Motor neuron (in vitro differentiated cells): ENCODE data around the gene TSPYL4. TPM values are rescaled to one million over a fixed set of nuclear protein-coding genes. Genes with fewer than 3 reads are reported as not detected.
A peak's percentile ranks its signal among the peaks of the same experiment; 100 is the strongest.

Source experiments
- ATAC-seq, 8 experiments: fragments of 200-7000 bp; cut with Tn5 transposase; replicated peaks in 6 of 8; 2 replicates each; pipeline ENCODE4 v1.8.0; 2021; ENCODE audit warnings: mild to moderate bottlenecking in 8 of 8, moderate library complexity in 8 of 8
- H3K27ac ChIP-seq, 2 donors: fragments of 250-450 bp; sonication (Bioruptor Pico); 2 replicates each; pipeline ENCODE4 v1.9.0; 2021; ENCODE audit warnings: antibody characterized with exemption in 2 of 2, mild to moderate bottlenecking in 2 of 2, moderate library complexity in 1 of 2
- H3K4me1 ChIP-seq, 2 donors: fragments of 250-450 bp; sonication (Bioruptor Pico); replicated peaks in 1 of 2; 2 replicates each; pipeline ENCODE4 v1.6.1; 2021; ENCODE audit warnings: antibody characterized with exemption in 2 of 2, mild to moderate bottlenecking in 2 of 2, moderate library complexity in 1 of 2
- H3K4me3 ChIP-seq, 5 donors: fragments of 250-450 bp; sonication (Bioruptor Pico); 2 replicates each; pipeline ENCODE4 v1.9.0; 2021; ENCODE audit warnings: antibody characterized with exemption in 5 of 5, mild to moderate bottlenecking in 5 of 5, moderate library complexity in 4 of 5
- WGBS, 10 experiments: fragments of 450-650 bp; shearing (Covaris generic); methylation state at CpG; one replicate each; pipeline ENCODE4 v1.0.0; 2022; 5-methylcytosine and 5-hydroxymethylcytosine counted together
- in situ Hi-C, 9 experiments: fragments of 400-800 bp; cut with MboI; loops; one replicate each; pipeline ENCODE4 v1.15.0; 2021; ENCODE audit warnings: low sequenced_read_pairs in 9 of 9, low pct_unique_long_range_greater_than_20kb in 2 of 9; ENCODE audit not compliant: unreplicated experiment in 9 of 9
- total RNA-seq, 8 experiments: library from RNA; unstranded; fragments of 300-600 nt; gene quantifications; 2 replicates each; pipeline versions ENCODE4 v1.2.3 to v1.2.4, GENCODE V29; 2022

TSPYL4 gene
- total RNA-seq, 8 experiments from 2014 or later: 17.2 to 78.0 (median 60.3) TPM

- H3K27ac ChIP-seq: no peak overlapping the region
- in situ Hi-C loops: no loop called here
- H3K4me1 ChIP-seq: peaks cover 21 to 34% of the 10 kb centered on the region in 2 donors
Observed at GRCh38 chr6:116247285-116247684, 6.6 kb downstream of the TSPYL4 start.

DNA sequence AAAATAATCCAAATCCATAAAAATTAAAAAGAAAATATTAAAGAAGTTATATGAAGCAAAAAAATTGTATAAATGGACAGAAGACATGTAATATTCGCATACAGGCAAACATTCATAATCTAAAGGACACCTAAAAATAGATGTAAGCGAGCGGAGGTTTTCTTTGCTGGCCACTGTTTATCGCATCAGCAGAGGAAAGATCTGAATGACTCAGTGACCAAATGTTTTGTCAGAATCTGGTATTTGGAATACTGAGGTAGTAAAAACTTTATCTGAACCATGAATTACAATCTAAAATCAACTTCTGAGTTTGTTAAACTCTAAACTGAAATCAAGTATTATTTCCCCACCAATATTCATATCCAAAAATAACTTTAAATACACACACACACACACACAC lies 7.8 kb downstream of the TSPYL4 start:
- ATAC-seq: no peak
- Histone ChIP-seq H3K4me3 (no peak overlapping the region), H3K4me1 (peaks cover 14 to 27% of the 10 kb centered on the region in 2 donors), H3K27ac (no peak overlapping the region)
- in situ Hi-C loops: no loop called here
- WGBS, 10 experiments: 66 to 100% (median 89%) methylated on average over 3 to 4 of the region's 4 CpGs

More at GRCh38 chr6:116247285-116247684, 6.6 kb downstream of the TSPYL4 start:
- H3K4me3 ChIP-seq: no peak overlapping the region
- ATAC-seq: no peak

- in situ Hi-C loops: no loop called here
- Histone ChIP-seq H3K4me3 (no peak overlapping the region), H3K27ac (no peak overlapping the region), H3K4me1 (peaks cover 7 to 20% of the 10 kb centered on the region in 2 donors)
- 88 to 100% (median 98%) methylated on average over 2 to 4 of the region's 4 CpGs; no CpG with 5 or more reads in 1 of the 10 experiments for WGBS, 10 experiments
- ATAC-seq: no peak
Observed at GRCh38 chr6:116244284-116244683, 9.6 kb downstream of the TSPYL4 start.

- no peak for ATAC-seq
- 57 to 100% (median 92%) methylated on average over 1 of the region's 1 CpG for WGBS, 10 experiments
Observed at GRCh38 chr6:116239856-116240255, 14.0 kb downstream of the TSPYL4 start.

DNA sequence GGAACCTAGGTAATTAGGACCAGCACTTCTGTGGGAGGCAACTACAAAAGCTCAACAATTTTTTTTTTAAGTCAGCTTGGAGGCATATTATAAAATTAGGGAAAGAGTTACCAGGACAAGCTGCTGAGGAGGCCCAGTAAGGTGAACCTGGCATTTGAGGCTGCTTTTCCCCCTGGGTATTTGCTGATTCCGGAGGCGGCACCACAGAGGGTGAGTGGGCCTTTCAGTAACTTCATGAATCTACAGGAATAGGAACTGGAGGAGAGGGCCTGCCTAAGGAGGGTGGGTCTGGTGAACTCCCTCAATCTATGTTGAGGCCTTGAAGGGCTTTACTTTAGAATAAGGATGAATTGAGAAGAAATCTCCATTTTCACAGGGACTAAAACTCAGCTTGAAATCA lies 14.6 kb downstream of the TSPYL4 start:
- no peak for ATAC-seq
- WGBS, 10 experiments: 100% methylated on average over 1 to 2 of the region's 2 CpGs; no CpG with 5 or more reads in 4 of the 10 experiments
- in situ Hi-C loops: no loop called here
- Histone ChIP-seq H3K27ac (no peak overlapping the region), H3K4me1 (no peaks in the 10 kb centered on the region), H3K4me3 (no peak overlapping the region)

More at GRCh38 chr6:116239856-116240255, 14.0 kb downstream of the TSPYL4 start:
- H3K27ac ChIP-seq: no peak overlapping the region
- H3K4me1 ChIP-seq: no peaks in the 10 kb centered on the region
- in situ Hi-C loops: no loop called here
- no peak overlapping the region for H3K4me3 ChIP-seq

- 49 to 94% (median 67%) methylated on average over 1 to 2 of the region's 2 CpGs; no CpG with 5 or more reads in 1 of the 10 experiments for WGBS, 10 experiments
- Histone ChIP-seq H3K4me3 (no peak overlapping the region), H3K4me1 (no peaks in the 10 kb centered on the region), H3K27ac (no peak overlapping the region)
- in situ Hi-C loops: no loop called here
- peak in 1 of 8 experiments; percentile 74 for ATAC-seq
Observed at GRCh38 chr6:116238083-116238482, 15.8 kb downstream of the TSPYL4 start.

DNA sequence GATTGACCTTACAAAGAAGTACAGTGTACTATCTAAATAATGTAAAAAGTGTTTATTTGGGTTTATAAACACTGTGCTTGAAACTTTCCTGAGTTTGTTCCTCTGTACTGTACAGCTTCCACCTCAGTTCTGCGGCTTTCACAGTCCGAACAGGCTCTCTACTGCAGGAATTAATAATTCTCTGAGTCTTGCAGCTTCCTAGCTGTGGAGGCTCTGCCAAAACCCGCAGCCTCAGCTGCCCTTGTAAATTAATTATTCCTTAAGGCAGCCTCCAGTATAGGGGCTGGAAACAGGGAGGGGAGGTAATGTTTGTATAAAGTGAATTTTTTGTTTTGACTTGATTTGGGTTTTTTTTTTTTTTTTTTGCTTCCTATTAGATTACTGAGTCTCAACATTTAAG lies 19.2 kb downstream of the TSPYL4 start:
- Histone ChIP-seq H3K4me1 (peaks cover 0 to under 1% of the 10 kb centered on the region in 2 donors), H3K4me3 (no peak overlapping the region), H3K27ac (no peak overlapping the region)
- in situ Hi-C loops: no loop called here
- 38 to 90% (median 80%) methylated on average over 1 to 3 of the region's 3 CpGs; no CpG with 5 or more reads in 1 of the 10 experiments for WGBS, 10 experiments
- ATAC-seq: no peak

GRCh38 chr6:116229287-116229913 lies 24.5 kb downstream of the TSPYL4 start:
- peak; percentile 99 to 100 (median 99) for ATAC-seq
- 10 to 100% (median 80%) methylated on average over 2 to 16 of the region's 17 CpGs; no CpG with 5 or more reads in 1 of the 10 experiments for WGBS, 10 experiments

GRCh38 chr6:116223355-116223754 lies 30.5 kb downstream of the TSPYL4 start:
- H3K27ac ChIP-seq: no peak overlapping the region
- ATAC-seq: no peak
- no peaks in the 10 kb centered on the region for H3K4me1 ChIP-seq
- in situ Hi-C loops: loop anchor here in 1 of 9 experiments (25.0 kb wide), 1 partner anchor 111 kb away; the partner anchor contains the start of gene NT5DC1
- 39 to 100% (median 69%) methylated on average over 1 to 3 of the region's 3 CpGs for WGBS, 10 experiments
- H3K4me3 ChIP-seq: no peak overlapping the region

More at GRCh38 chr6:116229287-116229913, 24.5 kb downstream of the TSPYL4 start:
- Histone ChIP-seq H3K4me3 (peak overlapping the region in 2 of 5 donors; percentile 1 to 29), H3K27ac (peak overlapping the region in 1 of 2 donors; percentile 61), H3K4me1 (peaks cover 0 to 4% of the 10 kb centered on the region in 2 donors)
- in situ Hi-C loops: no loop called here

- 83 to 100% (median 90%) methylated on average over 1 to 2 of the region's 2 CpGs; no CpG with 5 or more reads in 3 of the 10 experiments for WGBS, 10 experiments
- Histone ChIP-seq H3K4me1 (no peaks in the 10 kb centered on the region), H3K27ac (no peak overlapping the region), H3K4me3 (no peak overlapping the region)
- no peak for ATAC-seq
- in situ Hi-C loops: loop anchor here in 1 of 9 experiments (25.0 kb wide), 1 partner anchor 110 kb away; the partner anchor contains the start of gene NT5DC1
Observed at GRCh38 chr6:116221911-116222310, 32.0 kb downstream of the TSPYL4 start.

- H3K4me1 ChIP-seq: no peaks in the 10 kb centered on the region
- no peak overlapping the region for H3K4me3 ChIP-seq
- WGBS, 10 experiments: 73 to 100% (median 90%) methylated on average over 1 to 3 of the region's 3 CpGs; no CpG with 5 or more reads in 1 of the 10 experiments
- in situ Hi-C loops: loop anchor here in 1 of 9 experiments (25.0 kb wide), 1 partner anchor 109 kb away; the partner anchor contains the start of gene NT5DC1
- H3K27ac ChIP-seq: no peak overlapping the region
- peak in 2 of 8 experiments; percentile 29 for ATAC-seq
Observed at GRCh38 chr6:116221067-116221466, 32.8 kb downstream of the TSPYL4 start.

DNA sequence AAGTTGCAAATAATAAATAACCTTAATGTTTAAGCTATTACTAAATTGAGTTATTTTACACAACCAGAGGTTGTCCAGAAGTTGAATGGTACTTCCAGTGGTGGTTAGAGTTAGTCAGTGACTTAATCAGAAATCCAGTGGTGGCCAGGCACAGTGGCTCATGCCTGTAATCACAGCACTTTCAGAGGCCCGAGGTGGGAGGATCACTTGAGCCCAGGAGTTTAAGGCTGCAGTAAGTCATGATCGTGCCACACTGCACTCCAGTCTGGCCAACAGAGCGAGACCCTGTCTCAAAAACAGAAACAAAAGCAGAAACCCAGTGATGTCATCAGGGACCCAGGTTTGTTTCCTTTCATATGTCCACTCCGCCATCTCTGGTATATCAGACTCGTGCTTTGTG lies 35.0 kb downstream of the TSPYL4 start:
- H3K4me1 ChIP-seq: no peaks in the 10 kb centered on the region
- in situ Hi-C loops: loop anchor here in 1 of 9 experiments (25.0 kb wide), 1 partner anchor 107 kb away; the partner anchor contains the start of gene NT5DC1
- H3K4me3 ChIP-seq: no peak overlapping the region
- no peak overlapping the region for H3K27ac ChIP-seq
- no peak for ATAC-seq
- 60 to 100% (median 92%) methylated on average over 1 to 5 of the region's 5 CpGs; no CpG with 5 or more reads in 1 of the 10 experiments for WGBS, 10 experiments

DNA sequence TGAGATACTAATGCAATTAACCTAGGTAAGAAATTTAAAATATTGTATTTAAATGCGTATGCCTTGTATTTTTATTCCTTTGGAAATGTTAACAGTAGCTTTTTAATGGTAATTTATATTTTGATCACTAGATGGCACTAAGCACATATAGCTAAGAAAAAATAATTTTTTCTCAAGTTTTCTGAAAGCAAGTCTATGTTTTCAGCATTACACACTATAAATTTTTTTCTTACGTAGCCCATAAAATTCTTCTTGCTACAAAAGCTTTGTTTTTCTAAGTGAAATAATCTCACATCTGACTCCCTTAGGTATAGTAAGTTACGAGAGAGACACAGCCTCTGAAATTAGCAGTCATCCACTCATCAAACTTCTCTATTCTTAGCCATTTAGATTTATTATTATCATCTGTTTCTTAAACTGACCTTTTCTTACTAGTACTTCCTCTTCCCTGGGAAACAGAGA lies 35.7 kb downstream of the TSPYL4 start:
- WGBS, 10 experiments: 25 to 80% (median 62%) methylated on average over 2 to 3 of the region's 3 CpGs
- Histone ChIP-seq H3K27ac (no peak overlapping the region), H3K4me3 (no peak overlapping the region), H3K4me1 (no peaks in the 10 kb centered on the region)
- ATAC-seq: no peak
- in situ Hi-C loops: loop anchor here in 1 of 9 experiments (25.0 kb wide), 1 partner anchor 106 kb away; the partner anchor contains the start of gene NT5DC1
